Measurements from ENCODE around the gene DHCR7.

Gene DHCR7

DNA sequence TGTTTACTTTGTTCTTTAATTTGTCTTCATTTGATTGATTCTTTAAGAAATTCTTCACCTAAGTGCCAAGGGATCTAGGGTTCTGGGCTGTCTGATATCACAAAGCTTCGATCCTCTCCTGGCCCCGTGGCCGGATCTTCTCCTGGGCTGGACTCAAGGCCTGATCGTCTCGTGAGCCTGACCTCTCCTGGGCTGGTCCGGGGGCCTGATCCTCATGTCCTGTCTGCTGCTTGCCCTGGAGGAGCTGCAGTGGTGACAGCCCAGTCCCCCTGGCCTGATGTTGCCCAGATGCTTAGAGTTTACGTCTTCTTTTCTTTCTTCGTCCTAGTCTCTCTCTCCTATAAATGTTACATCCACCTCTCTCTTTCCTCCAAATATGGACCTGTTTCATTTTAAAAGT is 8.1 kb upstream of the DHCR7 start:
- DNase-seq = no peak

DNA sequence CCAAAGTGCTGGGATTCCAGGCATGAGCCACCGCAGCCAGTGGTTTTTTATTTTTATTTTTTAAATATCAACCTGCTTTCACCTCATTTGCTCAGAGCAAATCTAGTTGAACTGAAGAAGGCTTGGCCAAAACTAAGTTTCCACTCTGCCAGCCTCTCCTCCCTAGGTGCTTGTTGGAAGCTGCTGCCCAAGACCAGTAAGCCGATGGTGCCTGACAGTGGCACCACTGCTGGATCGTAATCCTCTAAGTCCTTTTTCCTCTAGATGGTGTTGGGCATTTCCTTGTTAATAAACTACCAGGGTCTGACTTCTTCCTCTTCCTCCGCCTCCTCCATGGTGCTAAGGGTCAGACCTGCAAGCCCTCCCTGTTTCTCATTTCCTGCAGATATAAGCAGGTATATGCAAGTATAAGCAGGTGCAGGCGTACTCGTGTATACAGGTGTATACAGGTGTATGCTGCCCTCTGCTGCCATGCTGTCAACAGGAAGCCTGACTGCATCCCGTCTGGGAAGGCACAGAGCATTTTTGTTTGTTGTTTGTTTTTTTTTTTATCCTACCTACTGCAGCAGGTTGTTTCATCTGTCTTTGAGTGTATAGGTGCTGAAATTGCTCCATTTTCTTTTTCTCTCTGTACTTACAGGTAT is 6.4 kb upstream of the DHCR7 start:
- DNase-seq = no peak

DNA sequence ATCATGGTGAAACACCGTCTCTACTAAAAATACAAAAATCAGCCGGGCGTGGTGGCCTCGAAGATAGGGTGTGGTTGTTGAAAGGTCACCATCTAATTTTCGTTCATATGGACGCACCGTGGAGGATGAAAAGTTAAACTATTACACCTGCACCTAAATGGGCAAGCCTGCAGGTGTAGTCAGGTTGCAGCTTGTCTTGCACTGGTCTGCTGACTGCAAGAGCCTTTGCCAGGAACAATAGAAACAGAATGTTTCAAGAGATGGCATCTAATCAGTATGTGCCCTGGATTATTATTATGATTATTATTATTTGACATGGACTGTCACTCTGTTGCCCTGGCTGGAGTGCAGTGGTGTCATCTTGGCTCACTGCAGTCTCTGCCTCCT is 5.7 kb upstream of the DHCR7 start:
- no peak for DNase-seq

DNA sequence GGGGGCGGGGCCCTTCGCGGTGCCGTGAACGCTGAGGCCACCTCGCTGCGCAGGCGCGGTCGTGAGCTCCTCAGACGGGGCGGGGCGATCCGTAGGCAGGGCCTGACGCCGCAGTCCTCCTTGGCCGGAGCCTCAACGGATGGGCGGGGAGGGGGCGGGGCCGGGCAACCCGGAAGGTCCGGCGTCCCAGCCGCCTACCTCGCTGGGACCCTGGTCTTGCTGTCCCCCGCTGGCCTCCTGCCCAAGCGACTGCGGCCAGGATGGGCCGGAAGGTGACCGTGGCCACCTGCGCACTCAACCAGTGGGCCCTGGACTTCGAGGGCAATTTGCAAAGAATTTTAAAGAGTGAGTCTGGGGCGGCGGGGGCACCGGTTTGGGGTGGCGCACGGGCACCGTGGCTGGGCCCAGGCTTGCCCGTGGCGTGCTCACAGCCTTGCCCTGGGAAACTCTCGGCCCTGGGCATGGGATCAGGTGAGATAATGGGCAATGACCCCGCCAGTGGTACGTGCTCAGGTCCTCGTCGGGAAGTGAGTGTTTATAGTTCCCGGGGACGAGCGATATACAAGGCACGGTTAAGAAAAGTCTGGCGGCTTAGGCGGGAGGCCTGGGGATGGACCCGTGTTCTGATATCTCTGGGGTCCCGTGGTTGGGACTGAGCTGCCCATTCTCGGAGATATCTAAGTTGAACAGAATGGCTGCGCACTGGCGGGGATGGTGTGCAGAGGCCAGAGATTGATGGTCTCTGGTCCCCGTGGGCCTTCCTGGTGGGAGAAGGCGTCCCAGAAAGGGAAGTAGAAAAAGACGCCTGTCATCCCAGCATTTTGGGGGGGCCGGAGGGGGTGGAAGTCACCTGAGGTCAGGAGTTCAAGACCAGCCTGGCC is 5.1 kb upstream of the DHCR7 start, which contains the start of gene NADSYN1:
Gene NADSYN1, plus strand, starts transcription at position 167 of the 881 bp plus-strand sequence. Its CDS starts 94 bp downstream, at position 261.
- peak; percentile 95 for DNase-seq

DNA sequence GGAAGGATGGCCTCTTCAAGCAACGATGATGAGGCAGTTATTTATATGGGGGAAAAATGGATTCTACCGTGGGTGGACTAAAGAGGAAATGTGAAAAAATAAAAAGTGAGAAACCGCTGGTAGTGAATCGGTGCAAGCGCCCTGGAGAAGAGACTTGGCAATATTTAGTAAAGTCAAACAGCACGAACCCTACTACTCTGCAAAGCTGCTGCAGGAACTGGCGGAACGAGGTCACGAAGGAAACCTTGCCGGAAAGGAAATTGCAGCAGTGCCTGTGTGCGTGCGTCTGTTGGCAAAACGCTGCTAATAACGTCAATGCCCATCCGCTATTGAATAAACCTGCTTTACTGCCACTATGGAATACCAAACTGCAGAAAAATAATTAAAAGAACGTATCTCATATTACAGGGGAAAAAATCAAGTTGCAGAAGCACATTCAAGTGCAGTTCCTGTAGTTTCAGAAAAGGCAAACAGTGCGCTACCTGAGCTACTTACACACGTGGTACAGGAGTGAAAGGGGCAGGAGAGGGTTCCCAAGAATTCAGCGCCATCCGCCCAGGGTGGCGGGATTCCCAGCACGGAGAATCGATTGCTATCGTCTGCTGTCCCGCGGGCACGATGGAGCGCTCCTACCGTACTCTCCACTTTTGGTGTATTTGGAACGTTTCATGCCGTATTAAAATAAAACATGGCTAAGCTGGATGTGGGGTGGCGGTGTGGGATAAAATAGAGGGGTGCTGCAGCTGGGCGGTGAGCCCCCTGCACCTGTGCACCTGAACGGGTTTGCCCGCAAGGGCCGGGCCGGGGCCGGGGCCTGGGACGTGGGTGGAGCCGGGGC is 4.2 kb upstream of the DHCR7 start:
- peak; percentile 59 for DNase-seq

DNA sequence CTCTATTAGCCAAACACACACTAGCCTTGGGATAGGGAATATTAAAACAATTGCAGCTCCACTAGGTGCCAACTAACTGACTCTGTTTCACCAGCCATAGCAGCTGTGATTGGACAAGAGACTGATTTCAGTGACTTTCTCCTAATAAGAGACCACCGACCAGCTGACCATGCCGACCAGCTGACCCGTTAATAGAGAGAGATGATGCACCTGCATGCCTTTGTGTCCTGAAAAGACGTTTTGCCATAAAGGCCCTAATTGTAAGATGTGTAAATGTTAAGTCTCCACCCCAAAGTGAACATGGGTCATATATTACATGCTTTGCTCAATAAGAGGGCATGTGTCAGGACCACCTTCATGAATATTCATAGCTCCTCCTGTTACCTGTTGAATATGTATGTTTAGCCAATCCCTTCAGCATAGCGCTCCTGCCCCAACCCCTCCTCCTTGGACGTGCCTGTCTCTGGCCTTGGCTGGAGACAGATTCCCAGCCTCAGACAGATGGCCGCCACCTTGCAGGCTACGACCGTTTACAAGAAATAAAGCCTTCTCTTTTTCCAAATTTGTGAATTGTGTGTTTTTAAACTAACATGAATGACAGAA is 3.5 kb upstream of the DHCR7 start:
- DNase-seq = no peak

DNA sequence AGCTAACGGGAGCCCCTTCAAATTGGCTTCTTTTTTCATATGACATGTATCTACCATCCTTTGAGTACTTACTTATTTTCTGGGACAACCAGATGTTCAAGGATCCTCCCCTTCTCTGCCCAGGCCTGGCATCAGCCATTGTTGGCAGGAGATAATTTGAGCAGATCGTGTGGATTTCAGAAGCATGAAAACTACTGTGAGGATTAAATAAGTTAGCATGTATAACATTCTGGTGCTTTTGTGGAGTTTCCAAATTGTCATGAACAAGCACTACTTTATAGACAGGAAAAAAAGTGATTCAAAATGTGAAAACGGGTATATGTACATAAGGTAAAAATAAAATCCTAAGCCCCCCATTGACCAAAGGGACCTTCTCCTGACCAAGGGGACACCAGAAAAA is 2.7 kb upstream of the DHCR7 start:
- no peak for DNase-seq

DNA sequence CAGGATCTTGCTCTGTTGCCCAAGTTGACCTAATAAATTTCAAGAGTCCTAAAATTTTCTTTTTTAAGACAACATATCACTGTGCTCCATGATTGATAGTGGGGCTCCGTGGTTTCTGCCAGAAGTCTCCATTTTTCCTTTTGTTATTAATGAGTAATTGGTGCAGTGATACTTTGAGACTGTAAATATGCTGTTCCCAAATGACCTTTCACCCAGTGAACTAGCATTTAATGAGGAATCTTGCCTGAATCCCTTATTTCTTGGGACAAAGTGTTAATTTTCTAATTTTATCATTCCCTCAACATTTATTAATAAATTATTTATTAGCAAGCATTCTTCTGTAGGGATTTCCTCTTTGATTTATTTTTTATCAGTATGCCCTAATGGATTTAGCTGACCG is 2.3 kb upstream of the DHCR7 start:
- DNase-seq = no peak

DNA sequence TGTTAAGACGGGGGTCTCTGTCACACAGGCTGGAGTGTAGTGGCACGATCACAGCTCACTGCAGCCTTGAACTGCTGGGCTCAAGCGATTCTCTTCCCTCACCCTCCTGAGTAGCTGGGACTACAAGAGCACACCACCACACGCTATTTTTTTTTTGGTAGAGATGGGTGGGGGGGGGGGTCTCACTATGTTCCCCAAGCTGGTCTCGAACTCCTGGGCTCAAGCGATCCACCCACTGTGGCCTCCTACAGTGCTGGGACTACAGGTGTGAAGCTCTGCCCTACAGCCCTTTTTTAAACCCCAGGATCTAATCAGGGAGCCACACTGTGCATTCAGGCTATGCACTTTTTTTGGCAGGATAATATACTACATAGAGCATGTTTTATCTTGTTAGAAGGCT is 1.4 kb upstream of the DHCR7 start:
- no peak for DNase-seq

DNA sequence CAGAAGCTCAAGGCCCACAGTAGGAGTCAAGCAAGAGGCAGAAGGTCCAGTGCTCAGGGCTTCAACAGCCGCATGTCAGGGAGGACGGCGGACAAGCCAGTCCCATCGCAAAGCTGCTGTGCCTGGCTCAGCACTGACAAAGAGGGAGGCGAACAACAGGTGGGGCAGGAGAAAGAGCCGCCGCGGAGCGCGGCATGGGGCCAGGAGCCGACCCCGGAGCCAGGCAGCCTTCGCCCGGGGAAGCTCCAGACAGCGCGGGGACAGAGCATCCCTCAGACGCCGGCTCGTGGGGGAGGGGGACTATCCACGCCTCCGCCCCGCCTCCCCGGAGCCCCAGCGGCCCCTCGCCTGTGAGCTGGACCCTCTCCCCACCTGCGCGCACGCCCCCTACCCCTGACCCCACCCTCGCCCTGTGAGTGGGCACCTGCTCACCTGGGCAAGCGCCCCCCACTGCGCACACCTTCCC is 369 bp downstream of the DHCR7 start:
- DNase-seq = peak; percentile 27

DNA sequence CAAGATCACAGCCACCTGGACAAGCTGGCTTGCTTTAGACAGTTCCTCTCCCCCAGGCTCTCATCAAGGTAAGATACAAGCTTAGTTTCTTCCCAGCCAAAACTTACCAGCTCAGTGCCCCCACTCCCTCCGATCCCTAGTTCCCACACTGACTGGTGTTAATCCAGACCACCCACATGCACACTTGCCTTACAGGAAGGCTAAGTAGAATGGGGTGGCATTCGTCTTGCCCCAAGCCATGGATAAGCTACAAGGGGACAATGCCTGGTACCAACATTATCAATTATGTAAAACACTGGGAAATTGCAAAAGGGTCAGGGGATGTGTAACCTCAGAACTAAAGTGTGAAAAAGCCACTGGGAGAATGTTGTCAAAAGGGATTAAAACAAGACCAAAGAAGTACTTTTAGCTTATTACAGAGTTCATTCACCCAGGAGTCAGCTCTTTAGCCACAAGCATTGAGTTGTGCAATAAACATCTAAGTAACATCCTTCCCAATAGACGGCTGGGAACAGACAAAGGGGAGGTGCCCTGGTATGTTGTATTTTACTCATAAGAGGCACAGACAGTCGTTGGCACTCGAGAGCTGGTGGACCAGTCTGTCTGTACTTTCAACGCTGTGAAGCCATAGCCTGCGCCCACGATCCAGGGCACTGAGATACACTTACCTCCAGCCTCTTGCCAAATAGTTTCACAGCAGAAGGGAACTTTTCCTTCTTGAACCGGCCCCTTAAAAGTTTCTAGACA is 1.1 kb downstream of the DHCR7 start:
- no peak for DNase-seq

DNA sequence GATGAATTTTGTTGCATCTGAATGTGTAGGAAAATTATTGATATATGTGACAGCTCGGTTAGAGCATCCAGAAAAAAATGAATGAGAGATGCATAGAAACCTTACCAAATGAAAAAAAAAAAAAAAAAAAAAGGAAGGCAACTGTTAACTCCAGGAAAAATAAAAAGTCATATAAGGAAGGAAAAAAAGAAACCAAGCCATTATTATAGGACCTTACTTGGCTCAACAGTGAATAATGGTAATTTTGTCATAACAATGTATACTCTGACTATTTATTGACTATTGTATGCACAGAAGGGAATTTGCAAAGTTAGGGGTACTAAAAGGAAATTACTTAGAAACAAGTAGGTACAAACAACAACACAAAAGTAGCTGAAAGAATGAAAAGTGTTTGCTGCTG is 2.0 kb downstream of the DHCR7 start:
- no peak for DNase-seq

DNA sequence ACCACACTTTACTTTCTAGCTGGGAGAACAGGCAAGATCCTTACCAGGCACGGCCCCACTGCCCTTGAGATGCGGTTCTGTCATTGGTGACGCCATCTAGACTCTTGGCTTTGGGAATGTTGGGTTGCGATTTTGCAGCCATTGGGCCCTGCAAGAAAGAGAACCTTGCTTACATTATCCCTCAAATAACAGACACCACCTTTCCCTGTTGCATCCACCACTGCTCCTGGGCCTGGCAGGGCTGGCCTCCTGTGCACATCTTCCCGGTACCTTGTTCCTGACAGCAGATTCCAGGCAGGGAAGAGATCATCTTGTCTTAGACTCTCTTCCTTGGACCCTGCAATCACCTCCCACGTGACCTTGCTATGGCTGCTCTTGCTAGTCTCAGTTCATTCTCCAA is 3.4 kb downstream of the DHCR7 start:
- no peak for DNase-seq

DNA sequence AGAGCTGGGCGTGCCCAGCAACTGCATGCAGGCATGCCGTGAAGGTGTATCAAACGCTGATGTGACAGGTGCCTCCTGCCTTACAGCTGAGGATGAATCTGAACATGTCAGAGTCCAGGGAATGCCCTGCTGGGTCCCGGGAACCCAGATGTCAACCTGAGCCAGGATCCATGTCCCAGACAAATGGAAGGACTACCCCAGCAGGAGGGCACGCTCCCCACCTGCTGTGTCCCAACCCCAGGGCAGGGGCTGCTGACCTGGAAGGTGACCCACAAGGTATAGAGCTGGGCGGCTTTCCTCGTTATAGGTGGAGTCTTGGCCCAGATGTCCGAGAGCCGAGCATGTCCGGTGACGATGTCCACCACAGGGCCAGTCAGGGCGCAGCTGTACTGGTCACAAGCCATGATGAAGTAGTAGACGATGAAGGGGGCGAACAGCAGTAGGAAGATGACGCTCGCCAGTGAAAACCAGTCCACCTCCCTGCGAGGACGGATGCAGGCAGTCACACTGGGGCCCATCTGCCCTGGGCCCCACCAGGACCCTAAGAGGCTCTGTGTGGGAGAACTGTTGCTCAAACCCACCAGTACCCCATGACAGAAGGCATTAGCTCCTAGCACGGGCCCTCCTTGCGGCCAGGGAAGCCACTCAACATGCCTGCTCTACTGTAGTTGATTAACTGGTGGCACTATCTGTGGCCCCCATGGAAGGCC is 4.3 kb downstream of the DHCR7 start:
- DNase-seq = no peak

DNA sequence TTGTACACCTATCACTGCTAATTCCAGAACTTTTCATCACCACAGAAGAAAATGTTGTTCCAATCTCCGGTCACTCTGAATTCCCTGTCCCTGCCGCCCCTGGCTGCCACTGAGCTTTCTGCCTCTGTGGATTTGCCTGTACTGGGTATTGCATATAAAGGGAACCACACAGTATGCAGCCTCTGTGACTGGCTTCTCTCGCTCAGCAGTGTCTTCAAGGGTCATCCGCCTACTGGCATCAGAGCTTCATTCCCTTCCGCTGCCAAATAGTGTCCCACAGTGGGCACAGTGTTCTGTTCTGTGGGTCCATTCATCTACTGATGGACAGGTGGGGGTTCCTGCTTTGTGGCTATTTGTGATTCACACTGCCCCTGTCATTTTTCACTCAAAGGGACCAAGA is 5.3 kb downstream of the DHCR7 start:
- no peak for DNase-seq

DNA sequence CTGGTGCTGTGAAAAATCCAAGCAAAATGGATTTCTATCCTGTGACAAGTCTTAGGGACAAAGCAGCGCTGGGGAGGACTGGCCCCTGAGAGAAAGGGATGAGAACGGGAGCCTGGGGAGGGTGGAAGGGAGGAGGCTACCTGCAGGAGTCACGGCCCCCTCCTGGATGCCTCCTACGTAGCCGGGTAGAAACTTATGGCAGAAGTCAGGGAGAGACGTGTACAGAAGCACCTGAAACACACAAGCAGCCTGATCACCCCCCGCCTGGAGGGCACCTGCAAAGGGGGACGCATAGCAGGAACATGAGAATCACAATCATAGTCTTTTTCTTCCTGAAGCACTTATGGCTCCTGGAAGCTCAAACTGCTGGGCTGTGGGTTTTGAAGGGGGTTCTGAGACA is 6.1 kb downstream of the DHCR7 start:
- DNase-seq = no peak

DNA sequence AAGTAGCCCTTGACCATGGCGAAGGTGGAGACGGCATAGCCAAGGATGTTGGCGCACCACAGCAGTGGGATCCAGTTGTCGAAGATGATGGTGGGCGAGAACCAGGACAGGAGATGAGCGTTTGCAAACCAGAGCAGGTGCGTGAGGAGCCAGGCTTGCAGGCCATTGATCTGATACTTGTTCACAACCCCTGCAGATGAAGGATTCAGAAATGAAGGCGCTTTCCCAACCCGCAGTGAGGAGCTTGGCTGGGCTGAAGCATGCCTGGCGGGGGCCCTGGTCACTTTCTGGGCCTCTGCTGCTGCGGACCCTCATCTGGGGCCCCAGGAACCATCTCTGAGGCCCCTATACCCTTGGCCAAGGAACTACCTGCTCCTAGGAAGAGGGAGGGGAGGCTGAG is 6.9 kb downstream of the DHCR7 start:
- DNase-seq = no peak

DNA sequence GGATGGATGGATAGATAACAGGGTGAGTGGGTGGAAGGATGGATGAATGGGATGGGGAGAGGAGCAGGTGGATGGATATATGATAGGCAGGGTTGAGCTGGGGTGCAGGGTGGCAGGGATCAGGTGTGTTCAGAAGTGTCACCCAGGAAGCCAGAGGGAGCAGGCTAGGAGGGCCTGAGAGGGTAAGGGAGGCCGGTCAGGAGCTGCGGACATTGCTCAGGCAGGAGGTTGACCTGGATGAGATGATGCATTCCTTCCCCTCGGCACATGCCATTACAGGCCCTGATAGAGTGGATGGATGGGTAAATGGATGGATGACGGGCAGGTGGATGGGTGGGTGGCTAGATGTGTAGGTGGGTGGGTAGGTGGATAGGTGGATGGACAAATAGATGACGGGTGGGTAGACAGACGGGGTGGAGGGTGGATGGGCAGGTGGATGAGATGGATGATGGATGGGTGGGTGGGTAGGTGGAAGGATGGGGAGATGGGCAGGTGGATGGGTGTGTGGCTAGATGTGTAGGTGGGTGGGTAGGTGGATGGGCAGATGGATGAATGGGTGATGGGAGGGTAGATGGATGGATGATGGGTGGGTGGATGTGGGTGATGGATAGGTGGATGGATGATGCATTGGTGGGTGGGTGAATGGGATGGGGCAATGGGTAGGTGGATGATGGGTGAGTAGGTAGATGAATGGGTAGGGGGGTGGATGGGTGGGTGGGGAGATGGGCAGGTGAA is 8.0 kb downstream of the DHCR7 start:
- DNase-seq = no peak

DNA sequence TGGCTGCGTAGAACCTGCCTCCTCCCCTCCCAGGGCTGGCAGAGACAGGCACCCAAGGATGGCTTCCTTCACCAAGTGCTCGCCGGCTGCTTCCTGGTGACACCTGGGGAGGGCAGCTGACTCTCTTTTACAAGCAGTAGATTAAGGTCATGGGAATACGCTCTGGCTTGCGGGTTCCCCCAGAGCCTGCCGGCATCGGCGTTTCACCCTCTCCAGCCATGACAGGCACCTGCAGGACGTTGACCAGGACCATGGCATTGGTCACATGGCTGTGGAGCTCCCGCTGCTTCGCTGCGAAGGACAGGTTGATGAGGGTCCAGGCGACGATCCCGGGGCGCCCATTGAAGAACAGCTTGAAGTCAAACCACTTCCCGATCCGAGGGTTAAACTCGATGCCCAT is 9.5 kb downstream of the DHCR7 start:
- no peak for DNase-seq

DNA sequence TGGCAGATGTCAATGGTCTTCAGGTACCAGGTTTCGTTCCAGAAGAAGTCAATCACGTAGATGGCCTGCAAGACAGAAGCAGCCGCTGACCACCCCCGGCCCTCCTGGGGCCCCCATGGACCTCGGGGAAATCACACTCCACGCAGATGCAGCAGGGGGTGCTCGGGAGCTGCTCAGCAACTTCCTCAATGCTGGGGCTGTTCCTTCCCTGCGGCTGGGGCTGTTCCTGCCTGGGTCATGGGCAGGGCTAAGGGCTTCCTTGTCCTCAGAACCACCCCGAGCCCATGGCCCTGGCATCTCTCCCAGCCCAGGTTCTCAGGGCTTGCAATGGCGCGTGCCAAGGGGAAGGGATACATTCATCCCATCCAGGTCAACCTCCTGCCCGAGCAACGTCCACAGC is 10.3 kb downstream of the DHCR7 start:
- no peak for DNase-seq

DNA sequence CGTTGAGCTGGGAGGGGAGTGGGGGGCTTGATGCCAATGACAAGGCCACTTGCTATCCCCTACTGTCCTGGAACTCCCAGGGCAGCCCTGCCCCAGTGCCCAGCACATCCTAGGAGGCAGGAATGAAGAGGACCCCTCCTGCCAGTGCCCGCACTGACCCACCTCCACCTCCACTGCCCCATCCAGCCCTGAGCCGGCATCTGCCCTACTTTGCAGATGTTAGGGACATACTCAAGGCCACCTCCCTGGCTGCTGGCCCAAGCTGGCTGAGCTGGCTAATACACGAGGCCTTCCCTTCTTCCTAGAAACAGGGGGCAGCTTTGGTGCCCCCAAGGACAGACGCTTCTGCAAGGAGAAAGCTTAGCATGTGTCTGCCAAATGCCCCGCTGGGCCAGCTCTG is 10.8 kb downstream of the DHCR7 start:
- no peak for DNase-seq
